HG02943 (cell line): ENCODE data around the gene THBD.
"Not testable (repeated sequence)": the region's sequence is repeated elsewhere in the genome, so short reads cannot be mapped to it uniquely, and the experiment has no call there.

Experiments used
- ATAC-seq: cut with Tn5 transposase; IDR thresholded peaks from one replicate; pipeline ENCODE4 v1.9.1; 2021; ENCODE audit warnings: mild to moderate bottlenecking, low read depth, moderate library complexity; ENCODE audit not compliant: unreplicated experiment

THBD gene

GRCh38 chr20:23039136-23039875 is 10.2 kb downstream of the THBD start:
- ATAC-seq: no peak

GRCh38 chr20:23037017-23037481 is 12.4 kb downstream of the THBD start:
- no peak for ATAC-seq

GRCh38 chr20:23036371-23036770 is 13.1 kb downstream of the THBD start:
- ATAC-seq: no peak

- no peak for ATAC-seq
Observed at GRCh38 chr20:23035731-23036130, 13.7 kb downstream of the THBD start.

- no peak for ATAC-seq
Observed at GRCh38 chr20:23034721-23035671, 14.5 kb downstream of the THBD start, which contains the start of gene SSTR4. TSS of gene SSTR4 (plus strand) at chr20:23035312. CDS start at chr20:23035484, 172 bp downstream.

GRCh38 chr20:23033918-23034317 is 15.6 kb downstream of the THBD start:
- no peak for ATAC-seq

GRCh38 chr20:23032750-23033078 is 16.8 kb downstream of the THBD start:
- no peak for ATAC-seq

- ATAC-seq: no peak
Observed at GRCh38 chr20:23032056-23032749, 17.3 kb downstream of the THBD start.

- no peak for ATAC-seq
Observed at GRCh38 chr20:23031346-23031745, 18.1 kb downstream of the THBD start.

- no peak for ATAC-seq
Observed at GRCh38 chr20:23029324-23029723, 20.1 kb downstream of the THBD start.

- no peak for ATAC-seq
Observed at GRCh38 chr20:23028392-23028791, 21.1 kb downstream of the THBD start.

GRCh38 chr20:23027721-23028120 is 21.8 kb downstream of the THBD start:
- ATAC-seq: no peak

- ATAC-seq: not testable (repeated sequence)
Observed at GRCh38 chr20:23025503-23025902, 24.0 kb downstream of the THBD start.

GRCh38 chr20:23024701-23025100 is 24.8 kb downstream of the THBD start:
- ATAC-seq: no peak

- no peak for ATAC-seq
Observed at GRCh38 chr20:23023621-23024177, 25.8 kb downstream of the THBD start.

- ATAC-seq: no peak
Observed at GRCh38 chr20:23022849-23023248, 26.6 kb downstream of the THBD start.

- no peak for ATAC-seq
Observed at GRCh38 chr20:23021951-23022350, 27.5 kb downstream of the THBD start.

GRCh38 chr20:23021541-23021940 is 27.9 kb downstream of the THBD start:
- ATAC-seq: no peak

- ATAC-seq: no peak
Observed at GRCh38 chr20:23020230-23021018, 29.0 kb downstream of the THBD start.

GRCh38 chr20:23019403-23019802 is 30.1 kb downstream of the THBD start:
- ATAC-seq: no peak
